IPS-11a (cell line): Measurements from ENCODE around the gene BEND6.
"Not testable (repeated sequence)": the region's sequence is repeated elsewhere in the genome, so short reads cannot be mapped to it uniquely, and the experiment has no call there.

ENCODE experiments used
- H3K4me3 ChIP-seq: one replicate; pipeline ENCODE4 v1.5.1; 2013; ENCODE audit warnings: low read depth, low read length, control low read depth

Gene BEND6

GRCh38 chr6:57026001-57026400, 71.1 kb downstream of the BEND6 start:
- no peak overlapping the region for H3K4me3 ChIP-seq

- H3K4me3 ChIP-seq, result no peak overlapping the region
These were observed 72.4 kb downstream of the BEND6 start for GRCh38 chr6:57027301-57027700.

GRCh38 chr6:57029213-57029612, 74.3 kb downstream of the BEND6 start:
- no peak overlapping the region for H3K4me3 ChIP-seq

GRCh38 chr6:57033228-57033627, 78.3 kb downstream of the BEND6 start:
- no peak overlapping the region for H3K4me3 ChIP-seq

GRCh38 chr6:57035549-57035948, 80.6 kb downstream of the BEND6 start:
- no peak overlapping the region for H3K4me3 ChIP-seq

GRCh38 chr6:57038906-57039305, 84.0 kb downstream of the BEND6 start:
- no peak overlapping the region for H3K4me3 ChIP-seq

- no peak overlapping the region for H3K4me3 ChIP-seq
These were observed 85.1 kb downstream of the BEND6 start for GRCh38 chr6:57040011-57040410.

GRCh38 chr6:57044061-57044460, 89.2 kb downstream of the BEND6 start:
- not testable (repeated sequence) for H3K4me3 ChIP-seq

GRCh38 chr6:57044568-57044967, 89.7 kb downstream of the BEND6 start:
- H3K4me3 ChIP-seq, result no peak overlapping the region

GRCh38 chr6:57046332-57047256, 91.7 kb downstream of the BEND6 start, which contains the start of gene KIAA1586:
Gene KIAA1586 (plus strand): TSS chr6:57046693. CDS start chr6:57046756, 63 bp downstream.
- H3K4me3 ChIP-seq, result peak within 1 kb of the TSS; percentile 66

GRCh38 chr6:57047257-57047585, 92.3 kb downstream of the BEND6 start:
- H3K4me3 ChIP-seq, result not testable (repeated sequence)

- not testable (repeated sequence) for H3K4me3 ChIP-seq
These were observed 93.0 kb downstream of the BEND6 start for GRCh38 chr6:57047859-57048258.

GRCh38 chr6:57048577-57048976, 93.7 kb downstream of the BEND6 start:
- no peak overlapping the region for H3K4me3 ChIP-seq

- H3K4me3 ChIP-seq, result no peak overlapping the region
These were observed 108.9 kb downstream of the BEND6 start for GRCh38 chr6:57063847-57064246.

GRCh38 chr6:57064809-57065208, 109.9 kb downstream of the BEND6 start:
- no peak overlapping the region for H3K4me3 ChIP-seq

- no peak overlapping the region for H3K4me3 ChIP-seq
These were observed 113.2 kb downstream of the BEND6 start for GRCh38 chr6:57068061-57068460.

GRCh38 chr6:57069228-57069627, 114.3 kb downstream of the BEND6 start:
- no peak overlapping the region for H3K4me3 ChIP-seq

- no peak overlapping the region for H3K4me3 ChIP-seq
These were observed 115.0 kb downstream of the BEND6 start for GRCh38 chr6:57069920-57070331.

- H3K4me3 ChIP-seq, result no peak overlapping the region
These were observed 117.2 kb downstream of the BEND6 start for GRCh38 chr6:57072108-57072507.

GRCh38 chr6:57074383-57074782, 119.5 kb downstream of the BEND6 start:
- H3K4me3 ChIP-seq, result no peak overlapping the region

GRCh38 chr6:57075092-57075491, 120.2 kb downstream of the BEND6 start:
- H3K4me3 ChIP-seq, result no peak overlapping the region
